Activated naive CD8-positive, alpha-beta T cell treated with anti-CD3 and anti-CD28 coated beads for 36 hours (primary cell): Measurements from ENCODE around the gene EFCAB6. TPM values are rescaled to one million over a fixed set of nuclear protein-coding genes. Genes with fewer than 3 reads are reported as not detected.

Experiments
- DNase-seq: peaks from one replicate; pipeline ENCODE4 v3.0.0; 2021
- H3K27ac Mint-ChIP-seq: one replicate; pipeline ENCODE4 v1.8.0; 2022; ENCODE audit warnings: mild to moderate bottlenecking, moderate library complexity, mixed read lengths
- H3K27me3 Mint-ChIP-seq: one replicate; pipeline ENCODE4 v1.8.0; 2022; ENCODE audit warnings: mild to moderate bottlenecking, mixed read lengths
- H3K36me3 Mint-ChIP-seq: one replicate; pipeline ENCODE4 v1.8.0; 2021; ENCODE audit warnings: mild to moderate bottlenecking, mixed read lengths
- H3K4me1 Mint-ChIP-seq: one replicate; pipeline ENCODE4 v1.8.0; 2021; ENCODE audit warnings: mixed read lengths
- H3K4me3 Mint-ChIP-seq: one replicate; pipeline ENCODE4 v1.8.0; 2022; ENCODE audit warnings: mild to moderate bottlenecking, moderate library complexity, mixed read lengths
- H3K9me3 Mint-ChIP-seq: one replicate; pipeline ENCODE4 v1.8.0; 2022; ENCODE audit warnings: mixed read lengths
- total RNA-seq, 2 experiments: library from RNA; stranded (reverse); gene quantifications; one replicate each; pipeline ENCODE4 v1.2.3, GENCODE V29; 2021

Gene EFCAB6
- total RNA-seq, 2 experiments from 2014 or later, result 0.36 to 0.37 TPM

GRCh38 chr22:43817402-43817801 is 5.3 kb upstream of the EFCAB6 start:
- no peak overlapping the region for H3K27ac Mint-ChIP-seq
- peaks cover 3% of the 10 kb centered on the region for H3K27me3 Mint-ChIP-seq
- H3K36me3 Mint-ChIP-seq, result peaks cover 15% of the 10 kb centered on the region
- no peaks in the 10 kb centered on the region for H3K9me3 Mint-ChIP-seq
- H3K4me3 Mint-ChIP-seq, result no peak overlapping the region
- no peak for DNase-seq
- peaks cover 13% of the 10 kb centered on the region for H3K4me1 Mint-ChIP-seq

- H3K9me3 Mint-ChIP-seq, result no peaks in the 10 kb centered on the region
- DNase-seq, result no peak
- peaks cover 15% of the 10 kb centered on the region for H3K36me3 Mint-ChIP-seq
- peak overlapping the region; percentile 36 for H3K27ac Mint-ChIP-seq
- H3K4me1 Mint-ChIP-seq, result peaks cover 17% of the 10 kb centered on the region
- peak overlapping the region; percentile 55 for H3K4me3 Mint-ChIP-seq
- no peaks in the 10 kb centered on the region for H3K27me3 Mint-ChIP-seq
Measured at GRCh38 chr22:43814264-43814663, 2.2 kb upstream of the EFCAB6 start.

GRCh38 chr22:43812890-43813289 is 785 bp upstream of the EFCAB6 start:
- no peaks in the 10 kb centered on the region for H3K9me3 Mint-ChIP-seq
- peak overlapping the region; percentile 91 for H3K27ac Mint-ChIP-seq
- H3K36me3 Mint-ChIP-seq, result peaks cover 15% of the 10 kb centered on the region
- H3K4me1 Mint-ChIP-seq, result peaks cover 17% of the 10 kb centered on the region
- peak overlapping the region; percentile 92 for H3K4me3 Mint-ChIP-seq
- no peak for DNase-seq
- H3K27me3 Mint-ChIP-seq, result peaks cover 3% of the 10 kb centered on the region

GRCh38 chr22:43811777-43812148 is 342 bp downstream of the EFCAB6 start:
- Mint-ChIP-seq H3K4me1 (peaks cover 17% of the 10 kb centered on the region), H3K27me3 (peaks cover 3% of the 10 kb centered on the region), H3K4me3 (peak overlapping the region; percentile 92), H3K27ac (peak overlapping the region; percentile 91), H3K36me3 (peaks cover 15% of the 10 kb centered on the region), H3K9me3 (no peaks in the 10 kb centered on the region)
- no peak for DNase-seq

- DNase-seq, result no peak
- Mint-ChIP-seq H3K27me3 (peaks cover 19% of the 10 kb centered on the region), H3K27ac (no peak overlapping the region), H3K9me3 (peaks cover 8% of the 10 kb centered on the region), H3K4me3 (no peak overlapping the region), H3K4me1 (no peaks in the 10 kb centered on the region), H3K36me3 (peaks cover 5% of the 10 kb centered on the region)
Measured at GRCh38 chr22:43802897-43803495, 9.1 kb downstream of the EFCAB6 start.

- H3K36me3 Mint-ChIP-seq, result peaks cover 5% of the 10 kb centered on the region
- peaks cover 19% of the 10 kb centered on the region for H3K27me3 Mint-ChIP-seq
- no peaks in the 10 kb centered on the region for H3K4me1 Mint-ChIP-seq
- DNase-seq, result no peak
- H3K9me3 Mint-ChIP-seq, result peaks cover 8% of the 10 kb centered on the region
- H3K4me3 Mint-ChIP-seq, result no peak overlapping the region
- no peak overlapping the region for H3K27ac Mint-ChIP-seq
Measured at GRCh38 chr22:43800970-43801369, 11.1 kb downstream of the EFCAB6 start.

- peaks cover 8% of the 10 kb centered on the region for H3K9me3 Mint-ChIP-seq
- no peak for DNase-seq
- no peaks in the 10 kb centered on the region for H3K4me1 Mint-ChIP-seq
- H3K4me3 Mint-ChIP-seq, result no peak overlapping the region
- peaks cover 5% of the 10 kb centered on the region for H3K36me3 Mint-ChIP-seq
- peaks cover 15% of the 10 kb centered on the region for H3K27me3 Mint-ChIP-seq
- no peak overlapping the region for H3K27ac Mint-ChIP-seq
Measured at GRCh38 chr22:43798492-43798891, 13.6 kb downstream of the EFCAB6 start.

GRCh38 chr22:43796567-43796966 is 15.5 kb downstream of the EFCAB6 start:
- Mint-ChIP-seq H3K9me3 (peaks cover 8% of the 10 kb centered on the region), H3K36me3 (peaks cover 2% of the 10 kb centered on the region), H3K27me3 (peaks cover 6% of the 10 kb centered on the region), H3K4me3 (no peak overlapping the region), H3K4me1 (no peaks in the 10 kb centered on the region), H3K27ac (no peak overlapping the region)
- no peak for DNase-seq

- H3K4me1 Mint-ChIP-seq, result no peaks in the 10 kb centered on the region
- no peak for DNase-seq
- H3K36me3 Mint-ChIP-seq, result no peaks in the 10 kb centered on the region
- no peak overlapping the region for H3K4me3 Mint-ChIP-seq
- no peaks in the 10 kb centered on the region for H3K27me3 Mint-ChIP-seq
- H3K27ac Mint-ChIP-seq, result no peak overlapping the region
- H3K9me3 Mint-ChIP-seq, result no peaks in the 10 kb centered on the region
Measured at GRCh38 chr22:43795320-43795719, 16.8 kb downstream of the EFCAB6 start.

- no peak overlapping the region for H3K27ac Mint-ChIP-seq
- no peaks in the 10 kb centered on the region for H3K27me3 Mint-ChIP-seq
- H3K36me3 Mint-ChIP-seq, result no peaks in the 10 kb centered on the region
- DNase-seq, result no peak
- H3K9me3 Mint-ChIP-seq, result no peaks in the 10 kb centered on the region
- no peak overlapping the region for H3K4me3 Mint-ChIP-seq
- H3K4me1 Mint-ChIP-seq, result no peaks in the 10 kb centered on the region
Measured at GRCh38 chr22:43792905-43793304, 19.2 kb downstream of the EFCAB6 start.

- no peak for DNase-seq
- no peaks in the 10 kb centered on the region for H3K9me3 Mint-ChIP-seq
- no peak overlapping the region for H3K4me3 Mint-ChIP-seq
- H3K27ac Mint-ChIP-seq, result no peak overlapping the region
- no peaks in the 10 kb centered on the region for H3K36me3 Mint-ChIP-seq
- peaks cover 24% of the 10 kb centered on the region for H3K27me3 Mint-ChIP-seq
- H3K4me1 Mint-ChIP-seq, result no peaks in the 10 kb centered on the region
Measured at GRCh38 chr22:43789452-43789851, 22.7 kb downstream of the EFCAB6 start.

GRCh38 chr22:43783777-43784176 is 28.3 kb downstream of the EFCAB6 start:
- H3K4me3 Mint-ChIP-seq, result no peak overlapping the region
- DNase-seq, result no peak
- no peaks in the 10 kb centered on the region for H3K4me1 Mint-ChIP-seq
- H3K27ac Mint-ChIP-seq, result no peak overlapping the region
- H3K36me3 Mint-ChIP-seq, result no peaks in the 10 kb centered on the region
- H3K27me3 Mint-ChIP-seq, result peaks cover 24% of the 10 kb centered on the region
- no peaks in the 10 kb centered on the region for H3K9me3 Mint-ChIP-seq

GRCh38 chr22:43782448-43782847 is 29.7 kb downstream of the EFCAB6 start:
- Mint-ChIP-seq H3K27ac (no peak overlapping the region), H3K9me3 (no peaks in the 10 kb centered on the region), H3K27me3 (peaks cover 22% of the 10 kb centered on the region), H3K36me3 (no peaks in the 10 kb centered on the region), H3K4me3 (no peak overlapping the region), H3K4me1 (no peaks in the 10 kb centered on the region)
- DNase-seq, result no peak

- no peak overlapping the region for H3K27ac Mint-ChIP-seq
- no peaks in the 10 kb centered on the region for H3K9me3 Mint-ChIP-seq
- H3K4me1 Mint-ChIP-seq, result no peaks in the 10 kb centered on the region
- DNase-seq, result no peak
- H3K27me3 Mint-ChIP-seq, result no peaks in the 10 kb centered on the region
- no peaks in the 10 kb centered on the region for H3K36me3 Mint-ChIP-seq
- H3K4me3 Mint-ChIP-seq, result no peak overlapping the region
Measured at GRCh38 chr22:43777286-43777685, 34.8 kb downstream of the EFCAB6 start.

- Mint-ChIP-seq H3K9me3 (no peaks in the 10 kb centered on the region), H3K27me3 (no peaks in the 10 kb centered on the region), H3K27ac (no peak overlapping the region), H3K4me3 (no peak overlapping the region), H3K4me1 (no peaks in the 10 kb centered on the region), H3K36me3 (no peaks in the 10 kb centered on the region)
- no peak for DNase-seq
Measured at GRCh38 chr22:43776081-43776670, 35.9 kb downstream of the EFCAB6 start.

GRCh38 chr22:43774318-43774915 is 37.7 kb downstream of the EFCAB6 start:
- no peaks in the 10 kb centered on the region for H3K4me1 Mint-ChIP-seq
- H3K4me3 Mint-ChIP-seq, result no peak overlapping the region
- no peaks in the 10 kb centered on the region for H3K36me3 Mint-ChIP-seq
- no peak overlapping the region for H3K27ac Mint-ChIP-seq
- DNase-seq, result no peak
- H3K27me3 Mint-ChIP-seq, result no peaks in the 10 kb centered on the region
- H3K9me3 Mint-ChIP-seq, result no peaks in the 10 kb centered on the region
